PC-3 (cell line): ENCODE data around the gene HES3. TPM values are rescaled to one million over a fixed set of nuclear protein-coding genes. Genes with fewer than 3 reads are reported as not detected.

ENCODE experiments used
- ATAC-seq: fragments of 200-7000 bp; cut with Tn5 transposase; 2 replicates; pipeline ENCODE4 v1.9.1; 2020; ENCODE audit warnings: mild to moderate bottlenecking, moderate library complexity
- BruUV-seq: library from RNA; stranded (reverse); fragments of 400-500 nt; replicated peaks from 2 replicates; lab custom pipeline; 2021; lab: Mats Ljungman, UMichigan
- CTCF ChIA-PET: fragments of 300-600 bp; sonication (Branson Sonifier 250); formaldehyde crosslinking; loops from one replicate; lab custom pipeline; 2022; ENCODE audit warnings: antibody characterized with exemption; lab: Charles Lee
- POLR2A ChIA-PET: fragments of 300-600 bp; sonication (Branson Sonifier 250); formaldehyde crosslinking; loops from one replicate; lab custom pipeline; 2022; ENCODE audit warnings: antibody characterized with exemption; ENCODE audit not compliant: unreplicated experiment; lab: Charles Lee
- DNase-seq: peaks from one replicate; pipeline ENCODE4 v3.0.0-alpha.2; 2015
- H2AFZ ChIP-seq: fragments of 300-600 bp; sonication (generic); 2 replicates; pipeline ENCODE4 v1.6.0; 2016; ENCODE audit warnings: antibody characterized with exemption, low read length
- H3F3A ChIP-seq: fragments of 300-600 bp; sonication (generic); one replicate; pipeline ENCODE4 v1.6.0; 2017; ENCODE audit warnings: antibody characterized with exemption, low read length, control low read depth, mild to moderate bottlenecking; ENCODE audit not compliant: unreplicated experiment
- H3K27ac ChIP-seq: fragments of 300-600 bp; sonication (generic); 2 replicates; pipeline ENCODE4 v1.5.1; 2016; ENCODE audit warnings: mild to moderate bottlenecking, low read length
- H3K27me3 ChIP-seq: fragments of 300-600 bp; sonication (generic); 2 replicates; pipeline ENCODE4 v1.6.1; 2016; ENCODE audit warnings: low read length, mixed read lengths
- H3K36me3 ChIP-seq: fragments of 300-600 bp; sonication (generic); 2 replicates; pipeline ENCODE4 v1.6.1; 2016; ENCODE audit warnings: low read depth, mixed run types, low read length, mixed read lengths
- H3K4me1 ChIP-seq: fragments of 300-600 bp; sonication (generic); 2 replicates; pipeline ENCODE4 v1.5.1; 2016; ENCODE audit warnings: low read length; ENCODE audit not compliant: insufficient read depth
- H3K4me2 ChIP-seq: fragments of 300-600 bp; sonication (generic); 2 replicates; pipeline ENCODE4 v1.6.0; 2016; ENCODE audit warnings: low read length
- H3K4me3 ChIP-seq: fragments of 300-600 bp; sonication (generic); 2 replicates; pipeline ENCODE4 v1.5.1; 2016; ENCODE audit warnings: mild to moderate bottlenecking, low read length, mixed read lengths
- H3K79me2 ChIP-seq: fragments of 300-600 bp; sonication (generic); 2 replicates; pipeline ENCODE4 v1.6.1; 2017; ENCODE audit warnings: low read length, mixed read lengths
- H3K9ac ChIP-seq: fragments of 300-600 bp; sonication (generic); 2 replicates; pipeline ENCODE4 v1.6.0; 2016; ENCODE audit warnings: mild to moderate bottlenecking, low read length
- H3K9me2 ChIP-seq: fragments of 300-600 bp; sonication (generic); replicated peaks from 2 replicates; pipeline ENCODE4 v1.6.1; 2016; ENCODE audit warnings: mixed run types, low read length, mixed read lengths
- H3K9me3 ChIP-seq: fragments of 300-600 bp; sonication (generic); 2 replicates; pipeline ENCODE4 v1.6.1; 2016; ENCODE audit warnings: low read length, mixed read lengths
- H4K20me1 ChIP-seq: fragments of 300-600 bp; sonication (generic); 2 replicates; pipeline ENCODE4 v1.6.1; 2016; ENCODE audit warnings: low read length, mixed read lengths
- CTCF ChIP-seq: fragments of 300-600 bp; sonication (generic); conservative IDR thresholded peaks from 2 replicates; pipeline ENCODE4 v1.5.1; 2017; ENCODE audit warnings: antibody characterized with exemption, low read depth, mild to moderate bottlenecking, low read length
- EZH2 ChIP-seq: fragments of 300-600 bp; sonication (generic); IDR thresholded peaks from one replicate; pipeline ENCODE4 v1.6.1; 2017; ENCODE audit warnings: antibody characterized with exemption, mild to moderate bottlenecking, low read length; ENCODE audit not compliant: unreplicated experiment
- EZH2phosphoT487 ChIP-seq: fragments of 300-600 bp; sonication (generic); IDR thresholded peaks from 2 replicates; pipeline ENCODE4 v1.6.1; 2018; ENCODE audit warnings: mild to moderate bottlenecking, antibody characterized with exemption, low read length, borderline replicate concordance
- intact Hi-C: fragments of 100-400 bp; cut with micrococcal nuclease; formaldehyde crosslinking; loops from 2 replicates; pipeline ENCODE4 v1.9.0; 2023
- total RNA-seq: library from RNA; depleted of rRNA; stranded (reverse); fragments of >200 nt; gene quantifications from 2 replicates; pipeline ENCODE4 v1.2.3, GENCODE V29; 2014

The HES3 gene
- total RNA-seq, 1 experiment from 2014 or later = not detected

- peak; percentile 42 for DNase-seq
- Histone ChIP-seq H3K79me2 (peaks cover 37% of the 10 kb centered on the region), H2AFZ (no peak overlapping the region), H3K4me3 (no peak overlapping the region), H3K27ac (no peak overlapping the region), H3K4me2 (no peak overlapping the region), H3F3A (no peaks in the 10 kb centered on the region), H3K9ac (no peak overlapping the region), H3K9me3 (no peaks in the 10 kb centered on the region), H3K36me3 (peaks cover 6% of the 10 kb centered on the region; the same call in 1 of the 2 replicates), H3K4me1 (peaks cover 21% of the 10 kb centered on the region), H3K27me3 (no peaks in the 10 kb centered on the region), H4K20me1 (peaks cover 8% of the 10 kb centered on the region; the same call in 1 of the 2 replicates), H3K9me2 (no peaks in the 10 kb centered on the region)
- BruUV-seq = no TSS peak
- intact Hi-C loops = no loop called here
- no peak for TF ChIP-seq CTCF
- no peak for TF ChIP-seq EZH2phosphoT487
- no peak for TF ChIP-seq EZH2
- ChIA-PET POLR2A (no interaction called here), CTCF (interaction anchor here (0.9 kb wide), 1 partner anchor 10 kb away, joined by 4 read pairs; no protein-coding TSS in a partner anchor)
- peak; percentile 1; the same call in 1 of the 2 replicates for ATAC-seq
These were observed 13.6 kb downstream of the HES3 start for GRCh38 chr1:6257541-6258069.

GRCh38 chr1:6258675-6259074, 14.7 kb downstream of the HES3 start:
- Histone ChIP-seq H3K4me2 (no peak overlapping the region), H3K9me2 (no peaks in the 10 kb centered on the region), H2AFZ (no peak overlapping the region), H3K27ac (no peak overlapping the region), H3K9ac (no peak overlapping the region), H3K4me3 (no peak overlapping the region), H4K20me1 (peaks cover 8% of the 10 kb centered on the region; the same call in 1 of the 2 replicates), H3K36me3 (peaks cover 6% of the 10 kb centered on the region; the same call in 1 of the 2 replicates), H3K27me3 (no peaks in the 10 kb centered on the region), H3K9me3 (no peaks in the 10 kb centered on the region), H3K79me2 (peaks cover 37% of the 10 kb centered on the region), H3F3A (no peaks in the 10 kb centered on the region), H3K4me1 (peaks cover 21% of the 10 kb centered on the region)
- TF ChIP-seq EZH2phosphoT487 (no peak), EZH2 (no peak), CTCF (no peak)
- BruUV-seq = no TSS peak
- POLR2A ChIA-PET = interaction anchor here (1.4 kb wide), 1 partner anchor 43 kb away, joined by 3 read pairs; no protein-coding TSS in a partner anchor
- DNase-seq (no peak), ATAC-seq (no peak)
- CTCF ChIA-PET = no interaction called here
- intact Hi-C loops = no loop called here
